AML-193 (cell line): ENCODE measurements around the gene TOM1L2.
"Not testable (repeated sequence)": the region's sequence is repeated elsewhere in the genome, so short reads cannot be mapped to it uniquely, and the experiment has no call there.

Source experiments
- DNase-seq, 2 experiments: peaks; one replicate each; lab custom pipeline; 2025; lab: John Stamatoyannopoulos, UW

Gene TOM1L2

GRCh38 chr17:17972126-17972951 lies at the start of gene TOM1L2, which contains the start of gene DRC3:
TOM1L2 (minus strand) TSS chr17:17972400; CDS start chr17:17972313, 87 bp downstream.
DRC3 (plus strand) TSS chr17:17972862; CDS start chr17:17977599, 4,737 bp downstream.
- DNase-seq: peak; percentile 92 to 98

GRCh38 chr17:18021372-18021771 lies 49.2 kb upstream of the TOM1L2 start:
- DNase-seq: no peak

GRCh38 chr17:18020971-18021370 lies 48.8 kb upstream of the TOM1L2 start:
- no peak for DNase-seq

- DNase-seq: no peak
These were observed 47.6 kb upstream of the TOM1L2 start for GRCh38 chr17:18019838-18020154.

- no peak for DNase-seq
These were observed 46.3 kb upstream of the TOM1L2 start for GRCh38 chr17:18018411-18018921.

GRCh38 chr17:18017958-18018357 lies 45.8 kb upstream of the TOM1L2 start:
- no peak for DNase-seq

GRCh38 chr17:18016426-18016825 lies 44.2 kb upstream of the TOM1L2 start:
- DNase-seq: no peak

- DNase-seq: no peak
These were observed 43.4 kb upstream of the TOM1L2 start for GRCh38 chr17:18015593-18015992.

- DNase-seq: no peak
These were observed 41.8 kb upstream of the TOM1L2 start for GRCh38 chr17:18014006-18014405.

- no peak for DNase-seq
These were observed 39.1 kb upstream of the TOM1L2 start for GRCh38 chr17:18011286-18011685.

- no peak for DNase-seq
These were observed 37.6 kb upstream of the TOM1L2 start for GRCh38 chr17:18009609-18010420.

- no peak for DNase-seq
These were observed 36.5 kb upstream of the TOM1L2 start for GRCh38 chr17:18008496-18009268.

GRCh38 chr17:18006495-18007239 lies 34.5 kb upstream of the TOM1L2 start:
- DNase-seq: no peak

- DNase-seq: no peak
These were observed 33.3 kb upstream of the TOM1L2 start for GRCh38 chr17:18005496-18005895.

- no peak for DNase-seq
These were observed 32.7 kb upstream of the TOM1L2 start for GRCh38 chr17:18004884-18005305.

GRCh38 chr17:18004345-18004744 lies 32.1 kb upstream of the TOM1L2 start:
- no peak for DNase-seq

GRCh38 chr17:18002171-18002570 lies 30.0 kb upstream of the TOM1L2 start:
- no peak for DNase-seq

- DNase-seq: no peak
These were observed 27.8 kb upstream of the TOM1L2 start for GRCh38 chr17:18000030-18000408.

- no peak for DNase-seq
These were observed 27.3 kb upstream of the TOM1L2 start for GRCh38 chr17:17999364-18000029.

- DNase-seq: no peak
These were observed 26.7 kb upstream of the TOM1L2 start for GRCh38 chr17:17998934-17999333.

GRCh38 chr17:17995887-17996286 lies 23.7 kb upstream of the TOM1L2 start:
- DNase-seq: not testable (repeated sequence)
